Measurements from ENCODE around the gene SURF2. TPM values are rescaled to one million over a fixed set of nuclear protein-coding genes. Genes with fewer than 3 reads are reported as not detected.

SURF2 gene
- total and polyA plus RNA-seq, 4 experiments from 2014 or later = 19.5 to 46.7 (median 24.8) TPM

DNA sequence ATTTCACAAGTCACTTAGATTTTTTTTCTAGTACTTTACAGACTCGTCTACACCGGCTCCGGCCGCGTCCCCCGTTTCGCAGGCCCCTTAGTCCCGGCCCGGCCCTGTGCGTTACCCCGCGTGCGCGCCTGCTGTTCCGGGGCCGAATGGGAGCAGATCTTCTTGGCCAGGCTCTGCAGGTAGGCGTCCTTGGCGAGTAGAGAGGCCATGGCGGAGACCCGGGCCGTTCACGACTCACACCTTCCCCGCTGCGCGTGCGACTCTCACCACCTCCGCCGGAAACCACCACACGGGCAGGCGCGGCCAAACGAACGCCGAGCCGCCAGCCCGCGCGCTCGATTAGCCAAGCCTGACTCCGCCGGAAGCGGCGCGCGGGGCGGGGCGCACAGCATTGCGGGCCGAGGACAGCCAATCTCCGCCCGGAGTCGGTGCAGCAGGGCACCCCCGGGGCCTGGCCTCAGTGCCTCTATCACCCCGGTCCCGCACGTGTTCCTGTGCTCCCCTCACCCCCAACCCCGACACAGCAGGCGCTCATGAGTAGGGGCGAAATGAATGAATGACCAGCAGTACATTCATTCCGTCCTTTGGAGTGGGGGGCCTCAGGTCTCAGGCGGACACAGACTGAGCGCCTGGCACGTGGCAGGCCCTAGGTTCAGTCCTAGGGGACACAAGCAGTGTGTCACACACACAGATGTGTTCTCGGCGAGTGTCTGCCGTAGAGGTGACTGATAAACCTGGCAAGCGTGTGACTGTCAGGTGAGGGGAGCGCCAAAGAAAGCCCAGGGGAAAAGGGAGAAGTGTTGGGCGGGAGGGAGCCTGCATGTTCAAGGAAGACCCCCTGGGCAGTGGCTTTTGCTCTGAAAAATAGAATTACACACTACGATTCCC lies 20.2 kb upstream of the SURF2 start, which contains the start of gene SURF6:
SURF6 (minus strand) TSS at position 265 of the 888 bp plus-strand sequence; CDS start at position 209, 56 bp downstream.
- intact Hi-C loops (cut with micrococcal nuclease) = loop anchor here (1.0 to 2.0 kb wide), 4 partner anchors 12 to 82 kb away; partner anchors contain the start of genes MED22, REXO4, RPL7A and STKLD1
- no peaks in the 10 kb centered on the region for H3K27me3 Mint-ChIP-seq
- peak; percentile 93 to 94 (median 94) for DNase-seq
- H3K9me3 Mint-ChIP-seq = no peaks in the 10 kb centered on the region
- peak within 1 kb of the TSS; percentile 50 to 69 for H3K4me3 ChIP-seq (ENCODE audit: low read length in 2 of 2)
- POLR2A ChIA-PET (ENCODE audit: partially characterized antibody) = interaction anchor here (0.9 to 3.1 kb wide), 3 partner anchors 12 to 41 kb away, joined by 5 to 14 read pairs (median 12); partner anchors contain the start of genes MED22, RPL7A, SURF1 and SURF2
- CTCF ChIA-PET (ENCODE audit: partially characterized antibody) = no interaction called here
- no peaks in the 10 kb centered on the region for H3K9me3 ChIP-seq (ENCODE audit: control insufficient read depth in 1 of 2, low read length in 2 of 2)
- no peaks in the 10 kb centered on the region for H3K27me3 ChIP-seq (ENCODE audit: insufficient read depth, low read length)
- H3K4me3 Mint-ChIP-seq = peak within 1 kb of the TSS; percentile 92 to 97 (median 96)
- peaks cover 22 to 51% of the 10 kb centered on the region in 2 donors for H3K36me3 Mint-ChIP-seq
- peak within 1 kb of the TSS; percentile 86 to 96 (median 93) for H3K27ac Mint-ChIP-seq
- H3K4me1 Mint-ChIP-seq = peaks cover 16 to 64% (median 28%) of the 10 kb centered on the region in 4 donors
- peaks cover 48% of the 10 kb centered on the region for H3K36me3 ChIP-seq (ENCODE audit: insufficient read depth, low read length)
- H3K27ac ChIP-seq (ENCODE audit: low read depth, low read length) = peak within 1 kb of the TSS; percentile 64
- H3K4me1 ChIP-seq (ENCODE audit: insufficient read depth, low read length) = peaks cover 41% of the 10 kb centered on the region

GRCh38 chr9:133339641-133340040 lies 16.7 kb upstream of the SURF2 start:
- no peaks in the 10 kb centered on the region for H3K27me3 ChIP-seq (ENCODE audit: insufficient read depth, low read length)
- no peak overlapping the region for H3K4me3 ChIP-seq (ENCODE audit: low read length in 2 of 2)
- peaks cover 47% of the 10 kb centered on the region for H3K36me3 ChIP-seq (ENCODE audit: insufficient read depth, low read length)
- H3K27ac ChIP-seq (ENCODE audit: low read depth, low read length) = no peak overlapping the region
- POLR2A ChIA-PET (ENCODE audit: partially characterized antibody) = interaction anchor here (0.6 to 1.8 kb wide), 4 partner anchors 8 to 36 kb away, joined by 3 to 7 read pairs (median 4); partner anchors contain the start of genes MED22, RPL7A, STKLD1 and SURF4
- H3K27me3 Mint-ChIP-seq = no peaks in the 10 kb centered on the region
- H3K27ac Mint-ChIP-seq = peak overlapping the region in 4 of 7 donors; percentile 49 to 79 (median 74)
- peak in 1 of 5 donors; percentile 11 for DNase-seq
- peaks cover 16 to 47% (median 28%) of the 10 kb centered on the region in 4 donors for H3K4me1 Mint-ChIP-seq
- H3K36me3 Mint-ChIP-seq = peaks cover 15 to 38% of the 10 kb centered on the region in 2 donors
- CTCF ChIA-PET (ENCODE audit: partially characterized antibody) = interaction anchor here (1.2 to 1.7 kb wide), 3 partner anchors 32 to 39 kb away, joined by 3 to 4 read pairs (median 4); no protein-coding TSS in a partner anchor
- peaks cover 32% of the 10 kb centered on the region for H3K4me1 ChIP-seq (ENCODE audit: insufficient read depth, low read length)
- peak overlapping the region in 1 of 8 donors; percentile 40 for H3K4me3 Mint-ChIP-seq
- intact Hi-C loops (cut with micrococcal nuclease) = no loop called here
- H3K9me3 ChIP-seq (ENCODE audit: control insufficient read depth in 1 of 2, low read length in 2 of 2) = no peaks in the 10 kb centered on the region
- no peaks in the 10 kb centered on the region for H3K9me3 Mint-ChIP-seq

DNA sequence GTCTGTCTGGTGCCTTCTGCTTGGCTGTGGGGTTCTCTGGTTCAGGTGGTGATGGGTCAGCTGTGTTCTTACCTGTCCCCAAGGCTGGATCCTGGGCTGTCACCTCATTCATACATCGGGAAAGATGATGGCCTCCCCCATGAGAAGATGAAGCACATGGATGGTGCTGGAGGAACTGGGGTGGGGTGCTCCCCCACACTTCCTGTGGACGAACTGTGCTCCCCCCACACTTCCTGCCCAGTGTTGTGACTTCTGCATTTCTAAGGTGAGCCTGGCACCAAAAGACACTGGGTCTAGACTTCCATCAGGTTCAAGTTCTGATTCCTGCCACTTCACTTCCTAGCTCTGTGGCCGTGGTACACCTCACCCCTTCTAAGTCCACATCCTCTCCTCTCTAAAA lies 16.1 kb upstream of the SURF2 start:
- intact Hi-C loops (cut with micrococcal nuclease) = no loop called here

GRCh38 chr9:133340916-133341315 lies 15.4 kb upstream of the SURF2 start:
- no peak overlapping the region for H3K27ac ChIP-seq (ENCODE audit: low read depth, low read length)

More for the DNA sequence above, 16.1 kb upstream of the SURF2 start:
- no peaks in the 10 kb centered on the region for H3K9me3 ChIP-seq (ENCODE audit: control insufficient read depth in 1 of 2, low read length in 2 of 2)
- ChIA-PET POLR2A (ENCODE audit: partially characterized antibody) (interaction anchor here (1.3 to 1.8 kb wide), 3 partner anchors 8 to 36 kb away, joined by 3 to 7 read pairs (median 6); partner anchors contain the start of genes MED22, RPL7A, STKLD1 and SURF4), CTCF (ENCODE audit: partially characterized antibody) (interaction anchor here (1.2 to 1.7 kb wide), 3 partner anchors 31 to 39 kb away, joined by 3 to 4 read pairs (median 4); no protein-coding TSS in a partner anchor)
- H3K4me1 Mint-ChIP-seq = peaks cover 15 to 41% (median 25%) of the 10 kb centered on the region in 4 donors
- no peaks in the 10 kb centered on the region for H3K27me3 ChIP-seq (ENCODE audit: insufficient read depth, low read length)
- H3K4me1 ChIP-seq (ENCODE audit: insufficient read depth, low read length) = peaks cover 26% of the 10 kb centered on the region
- H3K36me3 ChIP-seq (ENCODE audit: insufficient read depth, low read length) = peaks cover 52% of the 10 kb centered on the region
- H3K4me3 Mint-ChIP-seq = no peak overlapping the region
- H3K36me3 Mint-ChIP-seq = peaks cover 18 to 38% of the 10 kb centered on the region in 2 donors
- no peak overlapping the region for H3K4me3 ChIP-seq (ENCODE audit: low read length in 2 of 2)
- no peak overlapping the region for H3K27ac ChIP-seq (ENCODE audit: low read depth, low read length)
- peak overlapping the region in 6 of 7 donors; percentile 14 to 93 (median 68) for H3K27ac Mint-ChIP-seq
- no peaks in the 10 kb centered on the region for H3K9me3 Mint-ChIP-seq
- peak in 1 of 5 donors; percentile 7 for DNase-seq
- no peaks in the 10 kb centered on the region for H3K27me3 Mint-ChIP-seq

GRCh38 chr9:133341369-133342068 lies 14.8 kb upstream of the SURF2 start:
- H3K27me3 ChIP-seq (ENCODE audit: insufficient read depth, low read length) = no peaks in the 10 kb centered on the region
- intact Hi-C loops (cut with micrococcal nuclease) = no loop called here
- DNase-seq = peak in 1 of 5 donors; percentile 14
- H3K9me3 ChIP-seq (ENCODE audit: control insufficient read depth in 1 of 2, low read length in 2 of 2) = no peaks in the 10 kb centered on the region
- peaks cover 29% of the 10 kb centered on the region for H3K4me1 ChIP-seq (ENCODE audit: insufficient read depth, low read length)
- Mint-ChIP-seq H3K27ac (peak overlapping the region in 1 of 7 donors; percentile 19), H3K9me3 (no peaks in the 10 kb centered on the region), H3K36me3 (peaks cover 18 to 31% of the 10 kb centered on the region in 2 donors), H3K4me3 (no peak overlapping the region), H3K27me3 (no peaks in the 10 kb centered on the region), H3K4me1 (peaks cover 12 to 34% (median 21%) of the 10 kb centered on the region in 4 donors)
- H3K27ac ChIP-seq (ENCODE audit: low read depth, low read length) = no peak overlapping the region
- H3K36me3 ChIP-seq (ENCODE audit: insufficient read depth, low read length) = peaks cover 60% of the 10 kb centered on the region
- ChIA-PET POLR2A (ENCODE audit: partially characterized antibody) (no interaction called here), CTCF (ENCODE audit: partially characterized antibody) (interaction anchor here (1.4 to 1.7 kb wide), 2 partner anchors 33 to 145 kb away, joined by 3 to 4 read pairs; no protein-coding TSS in a partner anchor)
- H3K4me3 ChIP-seq (ENCODE audit: low read length in 2 of 2) = no peak overlapping the region

More at GRCh38 chr9:133340916-133341315, 15.4 kb upstream of the SURF2 start:
- DNase-seq = peak in 1 of 5 donors; percentile 7
- no peaks in the 10 kb centered on the region for H3K9me3 Mint-ChIP-seq
- peaks cover 13 to 34% (median 21%) of the 10 kb centered on the region in 4 donors for H3K4me1 Mint-ChIP-seq
- POLR2A ChIA-PET (ENCODE audit: partially characterized antibody) = interaction anchor here (1.3 to 1.8 kb wide), 2 partner anchors 15 to 35 kb away, joined by 3 to 7 read pairs; partner anchors contain the start of genes STKLD1 and SURF4
- peak overlapping the region in 6 of 7 donors; percentile 17 to 93 (median 54) for H3K27ac Mint-ChIP-seq
- no peaks in the 10 kb centered on the region for H3K9me3 ChIP-seq (ENCODE audit: control insufficient read depth in 1 of 2, low read length in 2 of 2)
- H3K27me3 Mint-ChIP-seq = no peaks in the 10 kb centered on the region
- no peak overlapping the region for H3K4me3 ChIP-seq (ENCODE audit: low read length in 2 of 2)
- H3K36me3 Mint-ChIP-seq = peaks cover 18 to 31% of the 10 kb centered on the region in 2 donors
- H3K36me3 ChIP-seq (ENCODE audit: insufficient read depth, low read length) = peaks cover 59% of the 10 kb centered on the region
- CTCF ChIA-PET (ENCODE audit: partially characterized antibody) = interaction anchor here (1.4 to 1.7 kb wide), 2 partner anchors 34 to 145 kb away, joined by 3 to 4 read pairs; no protein-coding TSS in a partner anchor
- no peaks in the 10 kb centered on the region for H3K27me3 ChIP-seq (ENCODE audit: insufficient read depth, low read length)
- H3K4me3 Mint-ChIP-seq = no peak overlapping the region
- peaks cover 26% of the 10 kb centered on the region for H3K4me1 ChIP-seq (ENCODE audit: insufficient read depth, low read length)
- intact Hi-C loops (cut with micrococcal nuclease) = no loop called here

DNA sequence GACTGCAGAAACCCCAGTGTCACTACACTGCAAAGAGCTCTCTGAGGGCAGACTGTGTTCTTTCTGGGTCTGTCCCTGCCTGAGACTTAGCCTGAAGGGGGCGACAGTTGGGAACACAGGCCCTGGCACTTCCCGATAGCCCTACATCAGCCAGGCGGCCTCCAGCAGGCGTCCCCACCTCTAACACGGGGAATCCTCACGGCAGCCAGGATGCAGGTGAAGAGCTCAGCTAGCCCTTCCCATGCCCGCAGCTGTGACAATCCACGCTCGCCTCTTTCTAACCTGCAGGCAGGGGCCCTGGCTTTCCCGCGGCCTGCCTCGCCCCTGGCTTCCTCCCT lies 14.3 kb upstream of the SURF2 start:
- Histone ChIP-seq H3K4me1 (ENCODE audit: insufficient read depth, low read length) (peaks cover 29% of the 10 kb centered on the region), H3K27ac (ENCODE audit: low read depth, low read length) (no peak overlapping the region), H3K36me3 (ENCODE audit: insufficient read depth, low read length) (peaks cover 60% of the 10 kb centered on the region), H3K4me3 (ENCODE audit: low read length in 2 of 2) (no peak overlapping the region), H3K27me3 (ENCODE audit: insufficient read depth, low read length) (no peaks in the 10 kb centered on the region), H3K9me3 (ENCODE audit: control insufficient read depth in 1 of 2, low read length in 2 of 2) (no peaks in the 10 kb centered on the region)
- Mint-ChIP-seq H3K4me3 (no peak overlapping the region), H3K27ac (no peak overlapping the region), H3K4me1 (peaks cover 15 to 35% (median 27%) of the 10 kb centered on the region in 4 donors), H3K9me3 (no peaks in the 10 kb centered on the region), H3K36me3 (peaks cover 18 to 36% of the 10 kb centered on the region in 2 donors), H3K27me3 (no peaks in the 10 kb centered on the region)
- POLR2A ChIA-PET (ENCODE audit: partially characterized antibody) = no interaction called here
- intact Hi-C loops (cut with micrococcal nuclease) = no loop called here
- peak in 1 of 5 donors; percentile 15 for DNase-seq
- CTCF ChIA-PET (ENCODE audit: partially characterized antibody) = interaction anchor here (1.4 kb wide), 1 partner anchor 144 kb away, joined by 3 read pairs; no protein-coding TSS in a partner anchor
